GM21737 (cell line): ENCODE results near the gene SLC17A9.

Source experiments
- ATAC-seq: cut with Tn5 transposase; IDR thresholded peaks from one replicate; pipeline ENCODE4 v1.9.1; 2021; ENCODE audit warnings: mild to moderate bottlenecking, moderate library complexity; ENCODE audit not compliant: unreplicated experiment

Gene SLC17A9

DNA sequence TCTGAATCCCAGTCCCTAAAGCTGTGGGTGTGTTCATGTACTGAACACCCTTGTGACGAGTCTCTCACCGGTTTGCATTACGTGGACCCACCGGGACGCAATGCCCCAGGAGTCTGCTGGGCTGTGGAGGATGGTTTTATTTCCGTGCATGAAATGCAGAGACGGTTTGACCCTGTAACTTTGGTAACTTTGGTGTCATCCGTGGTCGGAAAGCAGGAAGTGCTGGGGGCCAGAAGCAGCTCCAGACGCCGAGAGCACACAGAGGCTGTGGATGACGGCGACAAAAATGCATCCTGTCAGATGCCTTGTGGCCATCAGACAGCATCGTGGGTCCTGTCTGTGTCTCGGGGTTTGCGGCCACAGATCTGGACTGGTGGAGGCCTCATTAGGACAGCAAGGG is 47.1 kb downstream of the SLC17A9 start:
- ATAC-seq, result no peak

GRCh38 chr20:63000036-63000435 is 47.5 kb downstream of the SLC17A9 start:
- ATAC-seq, result no peak

DNA sequence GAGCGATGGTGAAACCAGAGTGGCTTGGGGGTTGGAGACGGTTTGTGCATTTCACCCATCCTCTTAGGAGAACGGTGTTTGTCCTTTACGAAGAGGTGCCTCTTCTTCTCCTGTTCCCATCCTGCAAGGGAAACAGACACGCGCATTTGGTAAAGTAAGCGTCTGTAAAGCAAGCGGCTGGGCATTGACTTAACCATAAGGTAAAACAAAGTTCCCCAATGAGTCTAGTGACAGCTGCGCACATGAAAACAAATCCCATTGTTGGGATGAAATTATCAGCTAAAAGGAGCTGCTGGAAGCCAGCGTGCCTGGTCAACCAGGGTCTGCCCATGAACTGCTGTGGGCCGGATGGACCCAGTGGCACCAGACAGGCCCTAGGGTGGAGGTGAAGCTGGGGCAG is 48.4 kb downstream of the SLC17A9 start:
- ATAC-seq, result no peak

GRCh38 chr20:63002511-63002910 is 50.0 kb downstream of the SLC17A9 start:
- no peak for ATAC-seq

GRCh38 chr20:63003546-63003945 is 51.0 kb downstream of the SLC17A9 start:
- ATAC-seq, result no peak

DNA sequence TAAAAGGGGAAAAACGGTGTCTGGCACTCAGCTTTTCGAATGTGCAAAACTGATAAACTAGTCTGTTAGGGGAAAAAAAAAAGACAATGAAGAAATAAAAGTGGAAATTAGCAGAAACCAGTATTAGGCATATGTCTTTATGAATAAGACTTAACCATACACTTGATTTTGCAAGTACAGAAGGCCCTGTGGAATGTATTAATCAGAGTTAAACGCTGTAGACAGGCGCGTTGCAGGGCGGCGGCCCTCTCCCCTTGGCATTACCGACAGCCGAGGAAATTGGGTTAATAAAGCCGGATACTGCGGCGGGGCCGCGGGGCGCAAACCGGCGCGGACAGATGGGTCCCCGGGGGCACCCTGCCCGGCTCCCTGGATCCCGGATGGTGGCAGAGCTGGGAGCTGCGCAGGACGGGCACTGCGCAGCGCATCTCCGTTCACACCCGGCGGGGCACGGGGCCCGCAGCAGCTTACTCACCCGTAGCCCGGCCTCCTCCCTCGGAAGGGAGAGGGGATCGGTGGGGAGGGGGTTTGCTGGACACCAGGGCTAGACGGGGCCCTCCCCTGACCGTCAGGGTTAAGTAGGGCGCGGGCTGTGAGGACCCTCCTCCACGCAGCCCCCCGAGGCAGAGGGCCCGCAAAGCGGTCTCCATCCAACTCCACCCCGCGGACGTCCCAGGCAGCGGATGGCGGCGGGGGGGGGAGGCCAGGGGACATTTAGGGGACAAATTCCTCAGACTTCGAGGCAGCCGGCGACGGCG is 52.3 kb downstream of the SLC17A9 start:
- no peak for ATAC-seq

- ATAC-seq, result no peak
Observed at GRCh38 chr20:63005365-63005861, 52.9 kb downstream of the SLC17A9 start.

DNA sequence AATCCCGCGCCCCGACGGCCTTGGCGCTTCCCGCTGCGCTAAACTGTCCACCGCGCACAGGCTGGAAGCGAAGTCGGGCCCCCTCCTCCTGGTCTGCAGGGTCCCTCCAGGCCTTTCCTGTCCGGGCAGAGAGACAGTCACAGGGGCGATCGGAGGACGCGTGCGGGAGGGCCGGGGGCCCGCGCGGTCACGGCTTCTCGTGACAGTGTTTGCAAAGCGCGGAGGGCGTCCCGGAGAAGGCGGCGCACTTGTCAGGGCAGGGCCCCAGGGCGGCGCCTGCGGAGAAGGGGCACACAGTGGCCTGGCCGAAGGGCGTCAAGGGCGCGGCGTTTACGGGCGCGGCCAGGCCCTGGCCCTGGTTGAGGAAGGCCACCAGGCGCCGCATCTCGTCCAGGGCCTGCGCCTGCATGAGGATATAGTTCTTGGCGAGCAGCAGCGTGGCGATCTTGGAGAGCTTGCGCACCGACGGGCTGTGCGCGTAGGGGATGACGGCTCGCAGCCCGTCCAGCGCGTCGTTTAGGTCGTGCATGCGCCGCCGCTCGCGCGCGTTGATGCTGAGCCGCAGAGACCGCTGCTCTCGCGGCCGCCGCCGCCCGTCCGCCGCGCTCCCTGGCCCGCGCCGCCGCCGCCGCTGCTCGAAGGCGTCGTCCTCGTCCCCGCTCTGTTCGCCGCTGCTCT is 53.5 kb downstream of the SLC17A9 start:
- no peak for ATAC-seq

DNA sequence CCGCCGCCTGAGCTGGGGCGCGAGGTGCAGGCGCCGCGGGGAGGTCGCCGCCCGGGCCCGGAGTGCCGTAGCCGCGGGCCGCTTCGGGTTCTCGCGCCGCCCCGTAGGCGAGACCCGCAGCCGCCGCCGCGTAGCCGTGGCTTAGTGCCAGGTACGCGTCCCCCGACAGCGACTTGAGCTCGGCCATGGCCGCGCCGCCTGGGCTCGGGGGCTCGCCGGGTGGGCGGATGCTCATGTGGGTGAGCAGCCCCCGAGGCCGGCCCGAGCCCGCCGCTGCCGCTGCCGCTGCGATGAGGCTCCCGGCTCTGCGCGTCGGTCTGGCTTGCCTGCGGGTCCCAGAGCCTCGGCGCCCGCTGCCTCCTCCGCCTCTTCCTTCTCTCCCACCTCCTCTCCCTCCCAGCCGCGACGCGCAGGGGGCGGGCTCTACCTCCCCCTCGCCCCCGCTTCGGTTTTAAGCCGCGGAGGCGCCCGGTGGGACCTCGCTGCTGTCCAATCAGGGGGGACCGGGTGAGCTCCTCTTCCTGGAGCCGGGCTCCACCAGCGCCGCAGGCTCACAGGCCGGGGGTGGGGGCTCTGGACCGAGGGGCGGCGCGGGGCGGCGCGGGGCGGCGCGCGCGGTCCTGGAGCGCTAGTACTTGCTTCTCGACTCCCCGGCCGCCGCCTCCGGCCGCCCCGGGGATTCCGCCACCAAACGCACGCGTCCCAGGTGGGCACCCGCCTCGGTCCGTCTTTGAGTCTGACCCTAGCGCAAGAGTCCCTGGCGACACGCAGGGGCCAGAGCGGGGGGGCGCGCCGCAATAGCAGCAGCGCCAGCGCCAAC is 54.2 kb downstream of the SLC17A9 start, which contains the start of gene BHLHE23:
Gene BHLHE23, minus strand, starts transcription at position 425 of the 820 bp plus-strand sequence. Its CDS starts 190 bp downstream, at position 235.
- no peak for ATAC-seq

DNA sequence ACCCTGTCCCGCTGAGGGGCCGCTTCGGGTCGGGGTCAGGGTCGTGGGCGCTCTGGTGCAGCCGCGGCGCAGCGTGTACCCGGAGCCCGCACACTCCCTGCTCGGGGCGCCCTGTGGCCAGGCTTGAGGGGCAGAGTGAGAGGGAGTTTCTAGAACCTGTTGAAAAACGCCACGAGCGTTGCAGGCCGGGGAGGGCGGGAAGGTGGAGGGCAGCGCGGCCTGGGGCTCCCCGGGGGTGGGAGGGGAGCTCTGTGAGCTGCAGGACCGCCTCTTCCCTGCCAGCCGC is 54.8 kb downstream of the SLC17A9 start:
- no peak for ATAC-seq

DNA sequence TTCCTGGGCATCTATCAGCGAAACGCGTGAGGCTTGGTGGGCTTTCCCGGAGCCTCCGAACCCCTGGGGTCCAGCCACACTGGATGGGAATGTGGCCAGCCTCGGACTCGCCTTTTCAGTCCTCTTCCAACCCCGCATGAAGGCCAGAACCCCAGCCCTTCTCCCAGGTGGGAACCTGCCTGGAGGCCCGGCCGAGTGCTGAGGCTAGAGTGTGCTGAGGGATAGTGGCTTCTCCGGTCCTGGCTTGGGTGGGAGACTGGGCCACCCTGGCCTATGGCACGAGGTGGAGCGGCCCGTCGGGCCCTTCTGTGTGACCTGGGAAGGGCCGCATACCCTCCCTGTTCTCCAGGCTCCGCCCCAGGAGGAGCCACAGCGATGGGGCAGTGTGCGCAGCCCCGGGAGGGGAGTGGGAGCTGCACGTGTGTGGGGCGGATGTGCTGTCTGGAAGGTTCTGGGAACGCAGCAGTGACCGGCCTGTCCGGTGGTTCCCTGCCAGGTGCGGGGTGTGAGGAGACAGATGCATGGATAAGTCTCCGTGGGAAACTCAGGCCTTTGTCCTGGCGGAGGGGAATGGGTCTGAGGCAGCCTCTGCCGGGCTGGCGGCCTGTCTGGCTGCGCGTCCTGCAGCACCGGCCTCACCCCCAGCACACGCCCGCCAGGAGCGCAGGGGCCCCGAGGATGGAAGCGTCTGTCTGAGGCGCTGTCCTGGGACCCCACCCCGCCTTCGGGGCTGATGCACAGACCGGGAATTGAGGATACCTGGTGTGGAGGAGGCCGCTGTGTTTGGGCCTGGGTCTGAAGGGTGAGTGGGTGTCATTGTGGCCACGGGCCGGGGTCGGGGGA is 55.4 kb downstream of the SLC17A9 start:
- no peak for ATAC-seq

DNA sequence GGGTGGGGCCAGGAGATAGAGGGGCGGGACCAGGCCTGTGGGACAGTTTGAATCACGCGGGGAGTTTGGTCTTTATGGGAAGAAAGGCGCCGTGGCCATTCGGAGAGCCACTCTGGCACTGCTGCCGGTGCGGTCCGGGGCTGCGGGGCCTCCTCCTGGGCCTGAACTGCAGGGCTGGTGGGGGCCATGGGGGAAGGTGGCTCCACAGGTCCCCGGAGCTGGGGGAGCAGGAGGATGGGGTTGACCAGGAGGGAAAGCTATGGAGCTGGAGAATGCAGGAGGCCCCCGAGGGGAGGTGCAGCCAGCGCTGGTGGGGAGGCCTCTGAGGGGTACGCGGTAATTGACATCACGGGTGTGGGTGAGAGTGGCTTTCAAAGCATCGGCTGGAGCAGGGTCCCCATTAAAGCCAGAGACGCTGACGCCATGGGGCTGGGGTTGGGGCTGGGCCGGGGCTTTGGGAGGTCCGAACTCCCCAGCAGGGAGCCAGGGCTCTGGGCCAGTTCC is 56.1 kb downstream of the SLC17A9 start:
- ATAC-seq, result no peak

DNA sequence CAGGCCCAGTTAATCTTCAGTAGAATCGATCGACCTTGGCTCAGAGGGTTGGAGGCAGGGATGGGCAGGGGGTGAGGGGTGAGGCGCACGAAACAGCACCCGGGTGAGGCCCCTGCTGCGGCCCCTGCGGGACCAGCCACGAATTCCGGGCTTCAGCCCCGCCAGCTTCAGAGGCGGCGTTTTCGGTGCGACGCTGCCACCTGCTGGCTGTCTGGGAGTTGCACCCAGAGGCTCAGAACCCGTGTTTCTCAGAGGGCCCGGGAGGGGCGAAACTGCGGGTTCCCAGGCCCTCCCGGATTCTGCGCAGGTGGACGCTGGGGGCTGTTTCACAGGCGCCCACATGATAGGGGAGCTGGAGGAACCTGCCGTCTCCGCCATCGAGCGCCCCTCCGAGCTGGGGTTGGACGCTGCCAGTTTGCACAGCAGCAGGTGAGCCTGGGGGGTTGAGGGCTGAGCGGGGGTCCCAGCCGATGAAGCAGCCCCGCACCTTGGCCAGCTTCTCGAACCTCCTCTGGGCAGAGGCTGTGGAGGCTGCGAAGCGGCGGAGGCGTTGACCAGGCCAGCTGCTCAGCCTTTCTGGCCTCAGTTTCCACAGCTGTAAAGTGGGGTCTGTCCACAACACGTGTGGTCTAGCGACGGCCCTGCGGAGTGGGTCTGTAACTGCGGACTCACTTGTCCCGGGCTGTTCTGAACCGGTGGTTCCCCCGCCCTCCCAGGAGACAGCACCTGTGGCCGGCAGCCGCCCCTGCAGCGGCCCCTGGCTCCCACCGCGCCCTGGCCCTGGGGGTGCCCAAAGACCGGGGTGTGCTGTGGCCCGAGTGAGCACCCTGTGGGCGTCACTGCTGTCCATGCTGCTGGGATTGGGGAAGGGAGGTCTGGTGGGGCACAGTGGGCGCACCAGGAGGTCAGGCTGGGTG is 56.8 kb downstream of the SLC17A9 start:
- ATAC-seq, result peak; percentile 45

GRCh38 chr20:63009988-63010769 is 57.7 kb downstream of the SLC17A9 start:
- ATAC-seq, result peak; percentile 42

- ATAC-seq, result no peak
Observed at GRCh38 chr20:63011798-63012197, 59.3 kb downstream of the SLC17A9 start.

GRCh38 chr20:63013207-63013606 is 60.7 kb downstream of the SLC17A9 start:
- ATAC-seq, result no peak

GRCh38 chr20:63014287-63014686 is 61.8 kb downstream of the SLC17A9 start:
- no peak for ATAC-seq

- ATAC-seq, result no peak
Observed at GRCh38 chr20:63014710-63015109, 62.2 kb downstream of the SLC17A9 start.
